ENCODE measurements around the gene SERPINB3.

DNA sequence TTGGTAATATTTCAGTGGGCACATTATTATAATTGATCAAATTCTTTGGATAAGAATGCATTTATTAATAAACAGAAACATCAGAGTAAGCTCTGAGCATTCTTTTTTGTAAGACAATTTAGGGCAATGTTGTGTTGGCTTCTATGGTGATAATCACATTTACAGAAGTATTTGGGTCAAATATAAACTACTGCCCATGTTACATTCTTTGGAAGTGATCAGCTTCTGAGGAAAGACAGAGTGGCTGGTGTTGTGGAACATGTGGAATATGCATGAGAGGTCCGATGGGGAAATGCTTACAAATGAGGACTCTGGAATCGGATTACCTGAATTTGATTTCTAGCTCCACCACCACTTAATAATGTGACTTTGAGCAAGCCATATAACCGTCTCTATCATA lies 55.2 kb downstream of the SERPINB3 start:
- TF ChIP-seq GATA2 (IDR thresholded peaks at IDR 0.05; ENCODE audit: low read depth, low read length) (no peak), GATA3 (IDR thresholded peaks at IDR 0.05; ENCODE audit: low read depth, low read length) (no peak)
